Glomerular visceral epithelial cell (primary cell): ENCODE data around the gene ETF1.

Experiments used
- DNase-seq: peaks from one replicate; pipeline ENCODE4 v3.0.0-alpha.2; 2016; ENCODE audit errors: extremely low spot score

Gene ETF1

DNA sequence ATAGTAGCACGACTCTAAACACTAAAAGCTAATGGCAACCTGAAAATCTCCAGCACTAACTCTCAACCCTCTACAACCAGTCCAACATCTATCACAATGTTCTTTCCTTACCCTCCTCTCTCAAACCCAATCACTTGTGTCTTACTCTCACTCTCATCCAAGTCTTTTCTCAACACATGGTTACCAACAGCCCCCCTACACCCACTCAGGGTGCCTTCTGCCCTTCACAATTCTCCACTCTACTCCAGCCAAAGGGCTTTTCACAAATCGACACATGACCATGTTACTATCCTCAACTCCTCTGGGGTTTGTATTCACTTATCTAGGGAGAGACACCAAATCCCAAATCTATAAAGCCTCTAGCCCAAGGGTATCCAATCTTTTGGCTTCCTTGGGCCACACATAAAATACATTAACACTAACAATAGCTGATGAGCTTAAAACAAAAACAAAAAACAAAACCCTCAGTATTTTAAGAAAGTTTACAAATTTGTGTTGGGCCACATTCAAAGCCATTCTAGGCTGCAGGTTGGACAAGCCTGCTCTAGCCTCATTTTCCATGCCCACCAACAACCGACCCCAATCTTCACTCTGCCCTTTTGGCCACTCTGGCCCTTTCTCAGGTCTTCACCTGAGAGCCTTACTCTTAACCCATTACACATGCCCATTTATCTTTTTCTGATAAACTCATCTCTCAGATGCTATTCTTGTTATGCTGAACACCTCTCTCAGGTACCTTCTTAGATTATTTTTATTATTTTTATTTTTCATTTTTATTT, 20.5 kb upstream of the ETF1 start:
- DNase-seq = no peak

DNA sequence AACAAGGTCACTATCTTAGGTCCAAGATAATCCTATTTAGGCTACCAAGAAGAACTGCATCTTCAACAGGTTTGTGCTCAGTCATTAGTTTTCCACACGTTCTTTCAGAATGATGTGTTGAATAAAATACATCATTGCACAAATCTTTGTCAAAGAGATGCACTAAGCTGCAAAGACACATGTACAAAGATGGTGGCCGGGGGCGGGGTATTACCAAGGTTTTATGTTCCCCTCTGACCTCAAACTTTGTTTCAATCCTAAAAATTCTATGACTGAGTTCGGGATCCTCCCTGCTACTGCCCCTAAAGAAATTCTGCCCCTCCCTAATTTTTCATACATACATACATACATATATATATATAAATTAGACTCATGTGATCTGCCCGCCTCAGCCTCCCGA, 17.9 kb upstream of the ETF1 start:
- no peak for DNase-seq

DNA sequence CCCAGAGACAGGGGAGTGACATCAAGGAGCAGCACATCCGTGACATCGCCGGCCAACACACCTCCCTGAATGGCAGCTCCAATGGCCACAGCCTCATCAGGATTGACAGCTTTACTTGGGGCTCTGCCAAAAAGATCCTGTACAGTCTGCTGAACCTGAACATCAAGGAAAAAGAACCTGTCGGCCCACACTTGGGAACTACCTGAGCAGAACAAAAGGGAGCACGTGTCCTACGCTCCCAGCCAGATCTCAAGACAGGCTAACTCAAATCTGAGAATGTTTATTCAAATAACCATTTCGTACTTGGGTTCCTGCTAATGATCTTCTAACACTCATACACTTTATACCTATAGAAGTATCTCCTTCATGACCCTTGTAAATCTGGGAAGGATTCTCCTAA, 16.9 kb upstream of the ETF1 start:
- DNase-seq = no peak

DNA sequence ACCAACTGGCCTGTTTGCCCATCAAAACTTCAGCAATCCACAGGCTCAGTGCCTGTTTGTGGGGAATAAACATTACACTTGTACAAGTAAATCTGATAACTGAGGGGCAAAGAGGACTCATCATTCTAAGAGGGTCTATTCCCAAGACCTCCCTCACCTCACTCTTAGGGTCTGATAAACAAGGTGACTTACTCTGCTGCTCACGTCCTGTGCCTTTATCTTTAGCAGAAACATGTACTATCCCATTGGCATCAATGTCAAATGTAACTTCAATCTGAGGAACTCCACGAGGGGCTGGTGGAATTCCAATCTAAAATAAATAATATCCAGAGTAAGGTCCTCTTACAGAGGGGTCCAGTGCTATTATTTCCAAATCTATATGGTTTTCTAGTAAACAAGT, 14.6 kb upstream of the ETF1 start:
- DNase-seq = no peak

DNA sequence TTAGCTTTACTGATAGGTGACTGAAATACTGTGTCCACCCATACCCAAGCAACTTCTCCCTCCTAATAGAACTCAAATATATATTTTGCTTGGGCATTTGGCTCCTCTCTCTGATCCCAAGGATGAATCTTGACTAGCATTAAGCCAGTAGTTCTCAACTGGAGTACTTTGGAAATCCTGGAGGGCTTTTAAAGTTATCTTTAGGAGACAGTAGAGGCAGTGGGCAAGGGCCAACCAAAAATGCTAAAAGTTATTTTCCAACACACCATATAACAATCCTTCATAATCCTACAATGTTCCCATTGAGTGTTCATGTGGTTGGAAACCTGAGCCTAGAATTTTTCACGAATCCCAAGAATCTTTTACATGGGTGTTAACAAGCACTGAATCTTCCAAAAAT, 11.1 kb upstream of the ETF1 start:
- no peak for DNase-seq

DNA sequence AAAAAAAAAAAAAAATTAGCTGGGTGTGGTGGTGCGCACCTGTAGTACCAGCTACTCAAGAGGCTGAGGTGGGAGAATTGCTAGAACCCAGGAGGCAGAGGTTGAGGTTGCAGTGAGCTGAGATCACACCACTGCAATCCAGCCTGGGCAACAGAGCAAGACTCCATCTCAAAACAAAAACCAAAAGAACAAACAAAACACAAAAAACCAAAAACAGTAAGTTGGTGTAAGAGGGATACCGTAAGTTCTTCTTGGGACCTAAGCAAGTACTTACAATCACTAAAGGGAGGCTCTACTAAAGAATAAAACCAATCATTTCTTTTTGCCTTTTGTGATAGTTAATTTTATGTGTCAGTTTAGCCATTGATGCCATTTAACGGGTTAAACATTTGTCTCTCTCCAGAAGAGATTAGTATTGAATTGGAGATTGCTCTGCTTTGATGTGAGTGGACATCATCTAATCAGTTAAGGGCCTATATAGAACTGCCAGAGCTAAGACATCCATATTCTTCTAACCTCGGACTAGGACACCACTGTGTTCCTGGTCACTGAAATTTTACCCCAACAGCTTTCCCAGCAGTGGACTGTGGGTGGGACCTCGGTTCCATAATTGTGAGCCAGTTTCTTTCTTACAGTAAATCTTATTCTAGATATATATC, 10.5 kb upstream of the ETF1 start:
- no peak for DNase-seq

DNA sequence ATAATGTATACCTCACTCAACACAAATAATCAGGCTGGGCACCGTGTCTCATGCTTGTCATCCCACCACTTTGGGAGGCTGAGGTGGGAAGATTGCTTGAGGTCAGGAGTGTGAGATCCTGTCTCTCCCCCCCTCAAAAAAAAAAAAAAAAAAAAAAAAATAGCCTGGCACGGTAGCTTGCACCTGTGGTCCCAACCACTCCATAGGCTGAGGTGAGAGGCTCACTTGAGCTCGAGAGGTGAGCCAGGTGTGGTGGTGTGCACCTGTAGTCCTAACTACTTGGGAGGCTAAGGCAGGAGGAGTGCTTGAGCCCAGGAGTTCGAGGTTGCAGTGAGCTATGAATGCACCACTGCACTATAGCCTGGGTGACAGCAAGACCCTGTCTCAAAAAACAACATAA, 9.6 kb upstream of the ETF1 start:
- no peak for DNase-seq

DNA sequence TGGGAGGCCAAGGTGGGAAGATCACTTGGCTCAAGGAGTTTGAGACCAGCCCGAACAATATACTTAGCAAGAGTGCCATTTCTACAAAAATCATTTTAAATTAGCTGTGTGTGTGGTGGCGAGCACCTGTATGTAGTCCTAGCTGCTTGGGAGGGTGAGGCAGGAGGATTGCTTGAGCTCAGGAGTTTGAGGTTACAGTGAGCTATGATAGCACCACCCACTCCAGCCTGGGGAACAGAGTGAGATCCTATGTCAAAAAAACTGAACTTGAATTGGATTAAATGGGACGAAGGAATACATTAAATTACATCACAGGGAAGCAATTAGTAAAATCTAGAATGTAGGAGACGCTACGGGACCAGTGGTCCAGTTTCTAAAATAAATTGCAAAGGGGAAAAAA, 6.4 kb upstream of the ETF1 start:
- DNase-seq = no peak

DNA sequence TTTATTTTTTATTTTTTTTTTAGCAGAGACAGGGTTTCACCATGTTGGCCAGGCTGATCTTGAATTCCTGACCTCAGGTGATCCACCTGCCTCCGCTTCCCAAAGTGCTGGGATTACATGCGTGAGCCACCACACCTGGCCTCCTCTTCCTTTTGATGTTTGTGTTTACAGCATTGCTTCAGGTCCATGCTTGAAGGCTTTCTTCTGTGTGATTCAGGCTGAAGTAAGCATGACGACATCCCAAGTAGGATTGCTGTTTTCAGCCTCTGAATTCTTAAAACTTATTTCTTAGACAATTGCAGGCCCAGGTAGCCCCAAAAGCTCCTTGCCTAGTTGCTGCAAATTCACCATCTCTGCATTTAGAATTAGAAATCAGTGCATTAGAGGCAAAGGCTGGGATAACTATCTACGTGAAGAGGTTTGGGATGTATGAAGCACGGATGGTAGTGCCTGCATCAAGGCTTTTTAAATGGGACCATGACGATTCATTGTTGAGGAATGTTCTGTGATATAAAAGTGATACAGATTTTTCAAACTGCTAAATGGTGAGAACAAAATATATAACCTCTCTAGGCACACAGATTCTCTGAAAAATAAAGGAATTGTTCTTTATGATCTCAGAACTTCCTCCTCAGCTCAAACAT, 3.0 kb upstream of the ETF1 start:
- no peak for DNase-seq

DNA sequence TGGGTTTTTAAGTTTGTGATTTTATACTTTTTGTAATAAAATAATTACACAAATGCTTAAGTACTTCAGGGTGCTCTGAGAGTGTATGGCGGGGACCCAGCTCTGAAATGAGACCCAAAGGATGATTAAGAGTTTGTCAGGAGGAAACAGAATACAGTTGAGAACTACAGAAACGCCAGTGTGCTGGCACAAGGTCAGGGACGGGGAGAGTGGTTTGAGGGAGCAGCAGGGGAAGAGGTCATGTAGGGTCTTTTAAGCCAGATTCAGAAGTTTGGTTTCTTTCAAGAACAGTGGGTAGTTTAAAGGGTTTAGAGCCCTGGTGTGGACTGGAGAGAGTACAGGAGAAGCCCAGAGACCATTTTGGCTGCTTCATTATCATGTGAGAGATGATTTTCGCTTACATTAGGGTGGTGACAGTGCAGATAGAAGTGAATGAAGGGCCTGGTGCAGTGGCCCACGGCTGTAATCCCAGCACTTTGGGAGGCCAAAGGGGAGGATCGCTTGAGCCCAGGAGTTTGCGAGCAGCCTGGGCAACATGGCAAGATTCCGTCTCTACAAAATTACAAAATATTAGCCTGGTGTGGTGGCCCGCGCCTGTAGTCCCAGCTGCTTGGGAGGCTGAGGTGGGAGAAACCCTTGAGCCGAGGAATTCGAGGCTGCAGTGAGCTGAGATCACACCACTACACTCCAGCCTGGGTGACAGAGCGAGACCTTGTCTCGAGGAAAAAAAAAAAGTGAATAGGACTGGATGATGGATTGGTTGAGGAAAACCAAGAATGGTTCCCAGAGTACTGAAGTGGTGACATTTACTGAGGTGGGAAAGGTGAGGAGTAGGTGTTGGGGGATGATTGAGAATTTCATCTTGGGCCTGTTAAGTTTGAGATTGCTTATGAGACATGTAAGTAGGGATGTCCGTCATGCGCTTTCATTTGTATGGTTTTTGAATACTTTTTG, 1.4 kb upstream of the ETF1 start:
- DNase-seq = no peak

DNA sequence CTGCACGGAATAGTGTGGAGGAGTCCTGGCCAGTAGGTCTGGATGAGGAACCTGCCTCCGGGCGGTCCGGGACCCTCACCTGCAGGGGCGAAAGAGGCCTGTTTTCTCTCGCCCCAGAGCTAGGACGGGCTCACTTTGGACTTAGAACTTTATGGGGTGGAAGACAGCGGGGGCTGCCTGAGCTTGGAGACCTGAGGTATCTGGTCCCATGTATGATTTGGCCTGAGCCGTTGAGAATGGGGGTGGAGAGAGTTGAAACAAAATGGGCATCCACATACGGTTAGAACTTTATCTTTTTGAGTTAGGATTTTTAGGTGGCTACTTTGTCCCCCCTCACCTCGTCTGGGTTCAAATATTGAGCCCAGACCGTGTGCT, 681 bp upstream of the ETF1 start:
- no peak for DNase-seq

DNA sequence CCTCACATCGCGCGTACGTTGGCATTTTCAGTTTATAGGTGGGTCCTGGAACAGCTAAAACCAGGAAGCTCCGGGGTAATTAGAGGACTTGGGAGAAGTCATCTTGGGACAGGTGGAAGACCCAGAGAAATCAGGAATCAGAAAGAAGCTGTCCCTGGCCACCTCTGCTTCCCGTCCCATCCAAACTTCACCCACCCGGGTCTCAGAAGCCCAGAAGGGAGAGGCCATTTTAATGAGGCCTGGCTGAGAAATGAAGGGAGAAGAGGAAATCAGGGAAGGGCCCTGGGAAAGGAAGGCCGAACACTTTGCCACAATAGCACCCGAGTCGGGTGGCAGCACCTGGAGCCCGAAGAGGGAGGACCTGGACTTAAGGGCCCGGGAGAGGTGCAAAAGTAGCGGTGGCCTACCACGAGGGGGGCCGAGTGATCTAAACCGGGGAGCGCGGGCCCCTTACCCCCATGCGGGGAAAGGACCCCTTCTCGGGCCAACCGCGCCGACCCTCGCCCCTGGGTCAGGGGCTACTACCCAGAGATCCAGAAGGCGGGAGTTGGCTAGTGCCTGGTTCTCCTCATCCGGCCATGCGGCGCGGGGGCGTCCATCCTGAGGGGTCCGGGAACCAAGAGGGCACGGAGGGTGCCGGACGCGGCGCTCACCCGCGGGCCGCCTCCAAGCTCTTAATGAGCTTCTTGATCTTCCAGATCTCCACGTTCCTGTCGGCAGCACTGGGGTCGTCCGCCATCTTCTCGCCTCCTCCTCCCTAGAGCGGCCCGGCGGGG, 668 bp downstream of the ETF1 start:
- peak; percentile 26 for DNase-seq

DNA sequence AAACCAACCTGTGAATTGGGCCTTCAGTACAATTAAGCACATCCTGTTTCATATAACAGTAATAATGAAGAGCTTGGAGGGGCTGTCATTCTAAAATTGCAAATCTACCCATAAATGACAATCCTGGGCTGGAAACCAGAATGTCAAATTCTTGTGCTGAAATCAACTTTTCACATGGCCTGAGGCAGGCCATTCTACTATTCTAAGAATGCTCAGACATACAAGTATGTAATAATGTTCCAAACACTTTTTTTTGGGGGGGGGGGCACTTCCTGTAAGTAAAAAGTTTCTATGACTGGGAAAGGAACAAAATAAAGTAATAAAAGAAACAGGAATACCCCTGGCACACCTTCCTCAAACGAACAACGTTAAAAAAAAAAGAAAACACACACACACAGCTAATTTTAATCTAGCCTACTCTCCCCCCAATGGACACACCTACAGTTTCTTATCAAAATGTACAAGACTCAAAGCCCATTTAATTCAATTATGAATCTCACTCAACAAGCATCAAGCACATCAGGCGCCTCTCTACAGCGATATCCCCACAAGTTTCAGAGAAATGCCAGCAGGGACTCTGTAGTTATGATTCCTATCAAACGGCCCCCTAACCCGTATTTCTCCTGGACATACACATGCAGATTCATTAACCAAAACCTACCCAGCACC, 1.4 kb downstream of the ETF1 start:
- DNase-seq = no peak

DNA sequence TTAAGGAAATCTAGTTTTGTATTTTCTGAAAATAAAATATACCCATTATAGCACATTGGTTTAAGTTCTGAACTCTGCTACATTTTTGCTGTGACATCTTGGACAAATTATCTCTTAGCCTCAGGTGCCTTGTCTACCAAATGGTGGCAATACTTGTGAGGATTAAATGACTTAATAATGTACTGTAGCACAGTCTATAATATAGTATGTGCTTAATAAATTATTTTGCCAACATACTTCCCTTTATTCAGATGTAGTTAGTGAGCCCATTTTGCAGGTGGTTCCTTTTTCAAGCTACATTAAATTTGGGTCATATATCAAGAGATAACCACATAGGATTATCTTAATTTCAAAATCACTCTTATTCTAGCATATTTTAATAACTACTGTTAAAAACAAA, 3.2 kb downstream of the ETF1 start:
- DNase-seq = no peak

DNA sequence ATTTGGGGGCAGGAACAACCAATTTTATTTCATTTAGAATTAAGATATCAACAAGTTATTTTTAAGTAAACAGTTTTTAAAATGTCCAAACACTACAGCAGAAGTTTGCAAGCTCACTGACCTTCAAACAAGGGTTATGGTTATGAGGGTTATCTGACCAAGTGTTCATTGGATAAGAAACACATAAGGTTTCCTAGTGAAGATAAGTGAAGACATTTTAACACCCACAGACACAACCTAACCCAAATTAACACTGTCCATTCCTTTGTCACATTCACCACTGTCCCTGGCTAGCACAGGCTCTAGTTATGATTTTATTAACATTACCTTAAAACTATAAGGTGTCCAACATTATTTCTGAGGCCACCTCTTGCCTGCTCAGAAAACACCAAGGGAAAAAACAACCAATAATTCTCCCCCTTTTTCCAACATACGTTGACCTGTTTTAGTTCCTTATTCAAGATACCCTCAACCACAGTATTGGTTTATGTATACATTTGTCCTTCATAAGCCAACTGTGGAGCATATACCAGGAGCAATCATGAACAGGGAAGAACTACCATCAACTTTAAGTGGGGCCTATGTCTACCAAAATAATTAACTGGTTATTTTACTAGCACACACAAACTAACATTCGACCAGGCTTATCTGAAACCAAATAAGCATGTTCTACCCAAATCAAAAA, 4.0 kb downstream of the ETF1 start:
- no peak for DNase-seq

DNA sequence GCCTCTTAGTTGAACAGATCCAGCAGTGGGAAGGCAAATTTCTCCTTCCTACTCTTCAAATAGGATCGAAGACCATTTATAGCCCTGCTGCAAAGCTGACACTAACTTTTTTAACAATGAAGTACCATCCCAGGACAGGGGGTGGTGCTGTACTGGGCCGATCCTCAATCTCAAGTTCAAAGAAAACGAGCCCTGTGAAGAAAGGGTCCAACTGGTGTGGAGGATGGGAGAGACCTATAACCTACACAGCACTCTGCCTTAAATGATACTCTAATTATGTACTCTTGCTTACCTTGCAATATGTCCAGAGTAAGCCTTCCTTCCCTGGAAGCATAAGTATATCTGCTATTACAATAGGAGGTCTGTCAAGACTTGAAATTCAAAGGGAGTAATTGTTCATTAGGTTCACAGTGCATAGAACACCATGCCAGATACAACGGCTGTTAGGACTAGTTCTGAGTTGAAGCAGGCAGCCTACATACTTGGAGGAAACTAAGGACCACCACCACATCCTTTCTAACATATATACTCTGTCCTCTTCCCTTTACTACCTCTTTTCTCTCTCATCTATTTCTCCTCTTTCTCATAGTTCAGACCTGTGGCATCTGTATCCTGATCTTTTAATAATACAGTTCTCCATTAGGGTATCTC, 6.2 kb downstream of the ETF1 start:
- DNase-seq = no peak

DNA sequence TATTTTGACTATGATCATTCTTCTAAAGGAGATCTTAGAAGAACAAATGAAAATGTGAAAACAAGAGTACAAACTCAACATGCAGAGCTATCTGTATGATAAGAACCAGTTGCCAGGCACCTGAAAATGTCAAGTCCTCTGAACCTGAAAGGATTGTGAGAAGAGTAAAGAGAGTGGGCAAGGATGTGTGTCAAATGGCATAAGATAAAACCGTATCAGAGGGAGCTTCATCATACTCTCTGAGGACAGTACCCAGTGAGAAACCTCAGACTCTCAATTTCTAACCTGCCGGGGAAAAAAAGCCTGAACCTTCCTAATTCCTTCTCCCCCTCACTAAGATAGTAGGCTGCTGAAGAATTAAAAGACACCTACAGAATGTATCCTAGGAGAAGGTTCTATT, 6.8 kb downstream of the ETF1 start:
- DNase-seq = no peak

DNA sequence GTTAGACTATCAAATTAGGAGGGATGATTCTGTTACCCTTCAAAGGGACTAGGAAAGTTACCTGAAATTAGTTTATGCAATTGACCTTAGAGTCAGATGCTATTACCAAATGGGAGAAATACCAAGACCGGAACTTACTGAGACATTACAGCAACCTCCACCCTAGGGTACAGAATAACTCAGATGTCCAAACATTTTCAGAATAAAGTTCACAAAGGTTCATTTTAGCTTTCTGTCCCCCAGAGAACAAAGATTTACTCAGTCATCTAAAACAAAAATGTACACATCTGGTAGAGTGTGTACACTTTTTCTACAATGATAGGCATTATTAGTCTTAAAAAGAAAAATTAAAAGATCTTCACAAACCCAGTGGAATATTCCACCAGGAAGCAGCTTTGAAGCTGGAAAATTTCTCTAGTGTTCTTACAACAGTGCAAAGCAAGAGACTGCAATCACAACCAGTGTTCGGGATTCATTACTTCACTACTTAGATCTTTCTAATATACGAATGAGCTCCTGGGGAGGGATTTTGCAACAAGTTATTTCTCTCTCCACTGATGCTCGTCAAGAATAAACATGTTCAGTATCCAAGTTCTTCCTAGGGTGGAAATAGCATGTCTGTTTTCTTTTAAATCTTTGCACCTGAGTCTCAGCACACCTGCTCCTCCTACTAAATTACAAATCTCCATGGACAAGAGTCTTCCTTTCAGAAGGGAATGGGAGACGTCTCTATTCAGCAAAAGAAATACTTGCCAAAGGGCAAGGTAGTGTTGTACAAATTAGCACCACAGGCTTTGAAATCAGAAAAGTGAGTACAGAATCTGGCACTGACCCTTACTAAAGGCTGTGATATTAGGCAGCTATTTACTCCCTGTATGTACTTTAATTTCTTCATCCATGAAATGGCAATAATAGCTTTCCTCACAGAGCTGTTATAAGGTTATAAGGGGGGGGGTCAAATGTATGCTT, 8.8 kb downstream of the ETF1 start:
- no peak for DNase-seq

DNA sequence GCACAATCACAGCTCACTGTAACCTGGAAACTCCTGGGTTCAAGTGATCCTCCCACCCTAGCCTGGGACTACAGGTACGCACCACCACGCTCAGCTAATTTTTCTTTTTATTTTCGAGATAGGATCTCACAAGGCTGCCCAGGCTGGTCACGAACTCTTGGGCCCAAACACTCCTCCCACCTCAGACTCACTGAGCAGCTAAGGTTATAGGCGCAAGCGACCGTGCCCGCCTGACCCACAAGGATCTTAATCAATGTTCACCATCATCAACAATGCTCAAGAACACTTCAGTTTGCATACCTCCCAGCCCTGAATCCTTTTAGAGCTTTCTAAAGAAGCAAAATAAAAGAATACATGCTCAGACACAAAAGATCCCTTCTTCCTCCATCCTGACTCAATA, 13.2 kb downstream of the ETF1 start:
- no peak for DNase-seq
